HK-2 (cell line): ENCODE measurements around the gene CFI.
A peak's percentile ranks its signal among the peaks of the same experiment; 100 is the strongest.

Experiments used
- DNase-seq: peaks from one replicate; pipeline ENCODE4 v3.0.0-alpha.2; 2018; ENCODE audit not compliant: unreplicated experiment

The CFI gene

GRCh38 chr4:109801895-109802319 lies at the start of gene CFI:
Gene CFI, minus strand, starts transcription at chr4:109801999. Its CDS starts 28 bp downstream, at chr4:109801971.
- no peak for DNase-seq

- no peak for DNase-seq
These were observed 48.8 kb upstream of the CFI start for GRCh38 chr4:109850601-109851000.

- DNase-seq, result no peak
These were observed 46.7 kb upstream of the CFI start for GRCh38 chr4:109848501-109848900.

GRCh38 chr4:109847896-109848442 lies 46.2 kb upstream of the CFI start, which contains the start of gene LRIT3:
Gene LRIT3, plus strand, starts transcription at chr4:109848107. Its CDS starts 95 bp downstream, at chr4:109848202.
- no peak for DNase-seq

GRCh38 chr4:109846395-109847098 lies 44.7 kb upstream of the CFI start:
- no peak for DNase-seq

GRCh38 chr4:109836985-109837384 lies 35.2 kb upstream of the CFI start:
- DNase-seq, result no peak

- DNase-seq, result no peak
These were observed 32.0 kb upstream of the CFI start for GRCh38 chr4:109833756-109834155.

- DNase-seq, result no peak
These were observed 25.9 kb upstream of the CFI start, which contains the start of gene RRH for GRCh38 chr4:109827672-109828071. Gene RRH, plus strand, starts transcription at chr4:109827972. Its CDS starts 56 bp downstream, at chr4:109828028.

- DNase-seq, result no peak
These were observed 24.9 kb upstream of the CFI start for GRCh38 chr4:109826719-109827118.

- DNase-seq, result no peak
These were observed 19.4 kb upstream of the CFI start for GRCh38 chr4:109821185-109821584.

GRCh38 chr4:109820563-109820962 lies 18.8 kb upstream of the CFI start:
- no peak for DNase-seq

GRCh38 chr4:109818268-109818667 lies 16.5 kb upstream of the CFI start:
- no peak for DNase-seq

- no peak for DNase-seq
These were observed 15.1 kb upstream of the CFI start for GRCh38 chr4:109816894-109817293.

GRCh38 chr4:109816082-109816442 lies 14.3 kb upstream of the CFI start:
- peak; percentile 35 for DNase-seq

GRCh38 chr4:109815151-109816081 lies 13.6 kb upstream of the CFI start, which contains the start of gene GAR1:
Gene GAR1, plus strand, starts transcription at chr4:109815762. Its CDS starts 403 bp downstream, at chr4:109816165.
- peak; percentile 87 for DNase-seq

GRCh38 chr4:109811707-109812106 lies 9.9 kb upstream of the CFI start:
- DNase-seq, result no peak

GRCh38 chr4:109810552-109811387 lies 9.0 kb upstream of the CFI start:
- DNase-seq, result no peak

- DNase-seq, result no peak
These were observed 7.9 kb upstream of the CFI start for GRCh38 chr4:109809655-109810054.

- peak; percentile 17 for DNase-seq
These were observed 2.2 kb upstream of the CFI start for GRCh38 chr4:109803924-109804571.

- DNase-seq, result no peak
These were observed 555 bp downstream of the CFI start for GRCh38 chr4:109801099-109801789.
